Right ventricle myocardium inferior (tissue), 1 donor: ENCODE measurements around the gene ZNF177. TPM values are rescaled to one million over a fixed set of nuclear protein-coding genes. Genes with fewer than 3 reads are reported as not detected.
"Not testable (repeated sequence)": the region's sequence is repeated elsewhere in the genome, so short reads cannot be mapped to it uniquely, and the experiment has no call there.

Experiments used
- ATAC-seq: fragments of 200-7000 bp; cut with Tn5 transposase; one replicate; pipeline ENCODE4 v1.9.1; 2020; ENCODE audit warnings: mild to moderate bottlenecking, moderate library complexity
- DNase-seq: peaks from one replicate; pipeline ENCODE4 v3.0.0; 2021; ENCODE audit errors: missing footprints
- intact Hi-C: fragments of 100-400 bp; cut with DNase I; formaldehyde crosslinking; loops from one replicate; pipeline ENCODE4 v1.11.0; 2022
- long read RNA-seq: library from polyadenylated mRNA; unstranded; transcript quantifications from one replicate; pipeline ENCODE4 v2.0.0, GENCODE V29; 2021
- total RNA-seq: library from RNA; stranded (reverse); fragmentation: NEBNext Ultra II Directional; extraction: Animal tissue kit (Norgen Biotek cat#: 25700); gene quantifications from one replicate; pipeline ENCODE4 v1.2.1, GENCODE V29; 2021
- donor health status: DM: no; HTN: yes; CAD: no; lungs with severe emphysema.

Gene ZNF177
- 2.3 TPM for total RNA-seq
- long read RNA-seq, result 0 reads

DNA sequence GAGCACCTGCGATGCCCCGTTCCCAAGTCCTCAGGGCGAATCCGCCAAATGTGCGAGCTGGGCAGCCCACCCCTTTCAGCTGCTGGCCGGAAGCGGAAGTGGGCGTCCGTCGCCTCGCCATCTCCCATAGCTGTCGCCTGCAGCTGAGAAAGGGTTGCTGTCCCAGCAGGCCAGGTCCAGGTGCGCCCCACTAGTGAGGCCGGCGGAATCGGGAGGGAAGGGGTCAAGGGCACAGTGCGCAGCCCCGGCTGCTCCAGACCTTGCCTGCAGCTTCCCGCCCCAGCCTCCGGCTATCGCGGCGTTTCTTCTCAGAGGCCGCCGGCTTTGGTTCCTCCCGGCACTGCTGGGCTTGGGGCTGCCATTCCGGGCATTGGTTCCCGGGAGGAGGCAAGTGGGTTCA lies at the start of gene ZNF177:
ZNF177 (plus strand) TSS at position 109 of the 400 bp plus-strand sequence. CDS start 15,299 bp downstream, outside the sequence.
- intact Hi-C loops, result no loop called here
- no peak for ATAC-seq
- no peak for DNase-seq

GRCh38 chr19:9313756-9314155 lies 49.1 kb upstream of the ZNF177 start:
- intact Hi-C loops, result loop anchor here (2.0 kb wide), 1 partner anchor 121 kb away; the partner anchor contains the start of gene ZNF266
- no peak for ATAC-seq
- no peak for DNase-seq

DNA sequence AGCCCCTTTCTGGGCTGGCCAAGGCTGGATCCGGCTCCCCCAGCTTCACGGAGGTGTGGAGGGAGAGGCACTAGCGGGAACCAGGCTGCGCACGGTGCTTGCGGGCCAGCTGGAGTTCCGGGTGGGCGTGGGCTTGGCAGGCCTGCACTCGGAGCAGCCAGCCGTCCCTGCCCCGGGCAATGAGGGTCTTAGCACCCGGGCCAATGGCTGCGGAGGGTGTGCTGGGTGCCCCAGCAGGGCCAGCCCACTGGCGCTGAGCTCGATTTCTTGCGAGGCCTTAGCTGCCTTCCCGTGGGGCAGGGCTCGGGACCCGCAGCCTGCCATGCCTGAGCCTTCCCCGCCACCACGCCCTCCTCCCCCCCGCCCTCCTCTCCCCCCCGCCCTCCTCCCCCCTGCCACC lies 41.5 kb upstream of the ZNF177 start:
- intact Hi-C loops, result loop anchor here (5.0 to 10.0 kb wide), 2 partner anchors 213 to 489 kb away; partner anchors contain the start of genes MBD3L1, ZNF426 and ZNF558
- DNase-seq (no peak), ATAC-seq (no peak)

GRCh38 chr19:9321756-9322155 lies 41.1 kb upstream of the ZNF177 start:
- not testable (repeated sequence) for DNase-seq, ATAC-seq
- intact Hi-C loops, result loop anchor here (5.0 to 10.0 kb wide), 2 partner anchors 213 to 489 kb away; partner anchors contain the start of genes MBD3L1, ZNF426 and ZNF558

- intact Hi-C loops, result loop anchor here (5.0 to 10.0 kb wide), 2 partner anchors 213 to 490 kb away; partner anchors contain the start of genes MBD3L1, ZNF426 and ZNF558
- DNase-seq, ATAC-seq: not testable (repeated sequence)
These were observed 40.6 kb upstream of the ZNF177 start for GRCh38 chr19:9322201-9322600.

DNA sequence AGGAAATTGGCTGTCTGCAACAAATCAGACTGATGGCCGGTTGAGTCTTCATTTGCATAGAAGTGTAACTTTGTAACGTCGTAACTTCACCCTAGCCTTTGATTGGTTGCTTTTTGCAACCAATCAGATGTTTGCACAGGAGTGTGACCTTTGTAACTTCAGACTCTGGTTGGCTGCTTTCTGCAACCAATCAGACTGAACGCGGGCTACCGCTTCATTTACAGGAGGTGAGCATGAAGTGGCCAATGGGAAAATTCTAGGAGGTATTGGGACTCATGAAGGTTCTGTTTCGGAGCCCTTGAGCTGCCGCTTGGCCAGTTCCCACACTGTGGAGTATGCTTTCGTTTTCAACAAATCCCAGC lies 39.3 kb upstream of the ZNF177 start:
- intact Hi-C loops, result loop anchor here (5.0 to 10.0 kb wide), 2 partner anchors 211 to 491 kb away; partner anchors contain the start of genes MBD3L1, ZNF426 and ZNF558

GRCh38 chr19:9323919-9324583 lies 38.8 kb upstream of the ZNF177 start, which contains the start of gene ZNF559:
TSS of gene ZNF559 (plus strand) at chr19:9324179. CDS start at chr19:9338550, 14,371 bp downstream.
- peak; percentile 95 for DNase-seq
- intact Hi-C loops, result loop anchor here (2.0 to 10.0 kb wide), 3 partner anchors 13 to 492 kb away; partner anchors contain the start of genes MBD3L1, ZNF426 and ZNF558
- ATAC-seq, result peak; percentile 96

More for the DNA sequence above, 39.3 kb upstream of the ZNF177 start:
- peak; percentile 78 for ATAC-seq
- peak; percentile 69 for DNase-seq

- ATAC-seq (no peak), DNase-seq (no peak)
- intact Hi-C loops, result loop anchor here (2.0 to 10.0 kb wide), 3 partner anchors 14 to 492 kb away; partner anchors contain the start of genes MBD3L1, ZNF426 and ZNF558
These were observed 38.2 kb upstream of the ZNF177 start for GRCh38 chr19:9324584-9324962.

- ATAC-seq (no peak), DNase-seq (no peak)
- intact Hi-C loops, result loop anchor here (10.0 kb wide), 1 partner anchor 205 kb away; the partner anchor contains the start of gene ZNF426
These were observed 32.8 kb upstream of the ZNF177 start for GRCh38 chr19:9329999-9330398.

DNA sequence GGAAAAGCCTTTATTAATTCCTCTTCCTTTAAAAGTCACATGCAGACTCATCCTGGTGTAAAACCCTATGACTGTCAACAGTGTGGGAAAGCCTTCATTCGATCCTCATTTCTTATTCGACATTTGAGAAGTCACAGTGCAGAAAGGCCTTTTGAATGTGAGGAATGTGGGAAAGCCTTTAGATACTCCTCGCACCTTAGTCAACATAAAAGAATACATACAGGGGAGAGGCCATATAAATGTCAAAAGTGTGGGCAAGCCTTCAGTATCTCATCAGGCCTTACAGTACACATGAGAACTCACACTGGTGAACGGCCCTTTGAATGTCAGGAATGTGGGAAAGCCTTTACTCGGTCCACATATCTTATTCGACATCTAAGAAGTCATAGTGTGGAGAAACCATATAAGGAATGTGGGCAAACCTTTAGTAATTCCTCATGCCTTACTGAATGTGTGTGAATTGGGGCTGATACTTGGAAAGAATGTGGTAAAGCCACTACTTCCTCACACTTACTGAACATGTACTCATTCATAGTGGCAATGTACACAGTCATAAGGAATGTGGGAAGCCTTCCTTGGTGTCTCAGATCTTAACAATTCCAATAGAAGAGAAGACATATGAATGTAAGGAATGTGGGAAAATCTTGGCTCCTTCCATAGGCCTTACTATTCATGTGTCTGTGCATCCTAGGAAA lies 20.1 kb upstream of the ZNF177 start:
- ATAC-seq, result no peak
- intact Hi-C loops, result no loop called here
- no peak for DNase-seq

DNA sequence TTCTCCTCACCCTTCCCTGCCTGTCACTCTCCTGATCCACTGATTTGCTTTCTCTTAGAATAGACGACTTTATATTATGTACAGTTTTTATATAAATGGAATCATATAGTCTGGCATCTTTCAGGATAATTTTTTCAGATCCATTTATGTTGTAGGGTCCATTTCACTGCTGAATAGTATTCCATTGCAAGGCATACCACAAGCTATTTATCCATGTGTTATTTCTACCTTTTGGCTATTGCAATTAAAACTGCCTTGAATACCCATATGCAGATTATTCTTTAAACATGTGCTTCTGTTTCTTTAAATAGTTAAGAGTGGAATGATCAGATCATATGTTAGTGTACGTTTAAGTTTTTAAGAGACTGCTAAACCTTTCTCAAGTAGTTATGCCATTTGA lies 17.8 kb upstream of the ZNF177 start:
- no peak for DNase-seq
- no peak for ATAC-seq
- intact Hi-C loops, result no loop called here

DNA sequence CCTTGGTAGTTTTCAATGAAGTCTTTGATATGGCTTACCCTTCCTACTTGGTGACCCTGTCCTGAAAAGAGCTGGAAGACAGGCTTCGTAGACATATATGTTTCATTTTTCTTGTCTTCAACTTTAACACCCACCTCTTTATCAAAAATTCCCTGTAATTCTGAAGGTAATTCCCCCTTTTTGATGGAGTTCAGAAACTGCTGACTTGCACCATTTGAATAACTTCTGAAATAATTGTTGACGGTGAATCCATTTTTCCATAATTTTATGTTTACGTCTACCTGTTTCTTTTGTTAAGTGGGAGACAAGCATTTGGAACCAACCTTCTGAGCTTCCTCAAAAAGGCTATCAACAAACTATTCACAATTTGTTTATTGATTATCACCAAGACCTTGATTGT lies 14.6 kb upstream of the ZNF177 start:
- no peak for DNase-seq
- ATAC-seq, result no peak
- intact Hi-C loops, result no loop called here

GRCh38 chr19:9348671-9349070 lies 14.1 kb upstream of the ZNF177 start:
- no peak for DNase-seq
- ATAC-seq, result no peak
- intact Hi-C loops, result no loop called here

DNA sequence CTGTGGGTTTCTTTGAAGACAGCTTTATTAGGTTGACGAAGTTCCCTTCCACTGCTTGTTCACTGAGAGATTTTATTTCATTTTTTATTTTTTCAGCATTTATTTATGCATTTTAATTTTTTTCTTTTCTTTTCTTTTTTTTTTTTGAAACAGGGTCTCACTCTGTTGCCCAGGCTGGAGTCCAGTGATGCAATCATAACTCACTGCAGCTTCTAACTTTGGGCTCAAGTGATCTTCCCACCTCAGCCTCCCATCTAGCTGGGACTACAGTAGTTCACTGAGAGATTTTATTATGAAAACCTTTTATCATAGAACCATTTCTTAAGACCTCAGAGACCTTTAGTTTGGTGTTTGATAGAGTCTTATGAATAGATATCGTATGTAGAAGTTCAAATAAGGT lies 10.3 kb upstream of the ZNF177 start:
- intact Hi-C loops, result no loop called here
- no peak for DNase-seq
- ATAC-seq, result no peak

- intact Hi-C loops, result no loop called here
- no peak for ATAC-seq
- no peak for DNase-seq
These were observed 9.8 kb upstream of the ZNF177 start for GRCh38 chr19:9353011-9353410.

DNA sequence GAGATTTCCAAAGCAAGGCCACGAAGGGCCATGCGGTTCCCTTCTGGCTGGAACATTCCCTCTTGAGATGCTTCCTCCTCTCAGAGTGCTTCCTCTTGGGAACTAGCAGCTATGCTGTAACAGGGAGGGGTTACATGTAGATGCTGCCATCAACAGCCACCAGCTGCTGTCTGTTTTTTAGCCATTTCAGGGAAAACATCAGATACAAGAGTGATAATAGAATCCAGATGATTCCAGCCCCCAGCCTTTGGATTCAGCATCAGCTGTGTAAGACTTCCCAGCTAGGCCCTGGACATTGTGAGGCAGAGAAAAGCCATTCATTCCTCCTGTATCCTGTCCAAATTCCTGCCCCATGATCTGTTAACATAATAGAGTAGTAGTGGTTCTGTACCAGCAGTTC lies 8.2 kb upstream of the ZNF177 start:
- ATAC-seq (no peak), DNase-seq (no peak)
- intact Hi-C loops, result no loop called here

DNA sequence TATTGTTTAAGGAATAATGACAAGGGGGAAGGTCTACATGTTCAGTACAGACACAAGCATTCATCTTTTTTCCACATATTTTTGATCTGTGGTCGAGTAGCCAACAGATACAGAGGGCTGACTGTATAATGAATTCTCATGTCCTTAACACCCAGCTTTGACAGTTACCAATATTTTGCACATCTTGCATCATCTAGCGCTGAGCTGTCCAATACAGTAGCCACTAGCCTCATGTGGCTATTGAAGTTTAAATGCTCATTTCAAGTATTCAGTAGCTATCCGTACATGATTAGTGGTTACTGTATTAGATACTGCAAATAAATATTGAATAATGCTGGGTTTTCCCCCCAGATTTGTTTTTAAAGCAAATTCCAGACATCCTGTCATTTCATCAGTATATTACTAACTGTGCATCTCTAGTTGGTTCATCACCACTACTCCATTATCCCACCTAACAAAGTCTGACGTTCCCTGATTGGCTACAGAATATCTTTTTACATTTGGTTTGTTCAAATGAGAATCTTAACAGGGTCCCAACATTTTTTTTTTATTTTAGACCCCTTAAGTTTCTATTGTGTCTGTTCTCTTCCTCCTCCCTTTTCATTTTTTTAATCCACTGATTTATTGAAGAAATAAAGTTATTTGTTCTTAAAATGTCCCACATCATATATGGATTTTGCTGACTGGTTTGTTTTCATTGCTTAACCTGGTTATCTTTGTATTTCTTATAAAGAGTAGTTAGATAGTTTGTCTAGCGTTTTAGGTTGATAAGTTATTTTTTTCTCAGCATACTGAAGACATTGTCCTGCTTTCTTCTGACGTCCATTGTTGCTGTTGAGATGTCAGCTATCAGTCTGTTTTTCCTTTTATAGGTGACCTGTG lies 8.2 kb downstream of the ZNF177 start:
- intact Hi-C loops, result no loop called here
- DNase-seq (no peak), ATAC-seq (no peak)

DNA sequence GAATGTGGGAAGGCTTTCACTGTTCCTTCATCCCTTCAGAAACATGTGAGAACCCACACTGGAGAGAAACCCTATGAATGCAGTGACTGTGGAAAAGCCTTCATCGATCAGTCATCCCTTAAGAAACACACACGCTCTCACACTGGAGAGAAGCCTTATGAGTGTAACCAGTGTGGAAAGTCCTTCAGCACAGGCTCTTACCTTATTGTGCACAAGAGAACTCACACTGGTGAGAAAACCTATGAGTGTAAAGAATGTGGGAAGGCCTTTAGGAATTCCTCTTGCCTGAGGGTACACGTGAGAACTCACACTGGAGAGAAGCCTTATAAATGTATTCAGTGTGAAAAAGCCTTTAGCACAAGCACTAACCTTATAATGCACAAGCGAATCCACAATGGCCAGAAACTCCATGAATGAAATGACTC lies 18.6 kb downstream of the ZNF177 start:
- intact Hi-C loops, result no loop called here
- DNase-seq (no peak), ATAC-seq (no peak)
